Stomach (tissue), 4 donors: Measurements from ENCODE around the gene PPM1F.

ENCODE experiments used
- CTCF ChIP-seq, 7 experiments: fragments of 450-650 bp in 4 of 7; fragments of 200-600 bp in 3 of 7; sonication (generic) in 3 of 7; IDR thresholded peaks; one replicate each; pipeline ENCODE4 v1.5.1; 2016 to 2019; ENCODE audit warnings: antibody characterized with exemption in 7 of 7, control low read depth in 2 of 7, mild to moderate bottlenecking in 1 of 7
- EP300 ChIP-seq: sonication (generic); formaldehyde crosslinking; IDR thresholded peaks from one replicate; pipeline ENCODE4 v1.6.1; 2017; ENCODE audit warnings: antibody characterized with exemption
- POLR2A ChIP-seq, 4 donors: fragments of 450-650 bp; IDR thresholded peaks; one replicate each; pipeline ENCODE4 v1.6.1; 2016; ENCODE audit warnings: antibody characterized with exemption in 4 of 4, control low read depth in 2 of 4, mild to moderate bottlenecking in 1 of 4, moderate library complexity in 1 of 4
- POLR2AphosphoS5 ChIP-seq, 3 donors: sonication (generic); formaldehyde crosslinking; IDR thresholded peaks; one replicate each; pipeline ENCODE4 v1.6.1; 2016; ENCODE audit warnings: antibody characterized with exemption in 3 of 3

GRCh38 chr22:21964918-21965484 is 12.4 kb upstream of the PPM1F start:
- TF ChIP-seq CTCF (IDR thresholded peaks at IDR 0.05) (no peak), POLR2A (IDR thresholded peaks at IDR 0.05) (no peak), POLR2AphosphoS5 (IDR thresholded peaks at IDR 0.05) (no peak), EP300 (no peak)
